Stomach (tissue), 9 donors: ENCODE results near the gene SORL1. TPM values are rescaled to one million over a fixed set of nuclear protein-coding genes. Genes with fewer than 3 reads are reported as not detected.
"Not testable (repeated sequence)": the region's sequence is repeated elsewhere in the genome, so short reads cannot be mapped to it uniquely, and the experiment has no call there.

ENCODE experiments used
- DNase-seq, 2 donors: peaks; one replicate each; pipeline versions ENCODE4 v3.0.0 to v3.0.0-alpha.2; 2013 to 2019
- H3K27ac ChIP-seq, 5 donors: fragments of 200-600 bp in 4 of 5; sonication (generic) in 4 of 5; one replicate each; pipeline ENCODE4 v1.5.1; 2013 to 2019; ENCODE audit warnings: mild to moderate bottlenecking in 1 of 5, moderate library complexity in 1 of 5
- H3K27me3 ChIP-seq, 3 donors: fragments of 200-600 bp; sonication (generic); one replicate each; pipeline ENCODE4 v1.5.1; 2017 to 2019; ENCODE audit warnings: mixed run types in 1 of 3
- H3K36me3 ChIP-seq, 4 donors: fragments of 200-600 bp; sonication (generic); 1 replicate in 3 of 4; 2 replicates in 1 of 4; pipeline ENCODE4 v1.5.1; 2016 to 2019
- H3K4me1 ChIP-seq, 4 donors: fragments of 200-600 bp; sonication (generic); one replicate each; pipeline ENCODE4 v1.5.1; 2016 to 2019
- H3K4me3 ChIP-seq, 4 donors: fragments of 200-600 bp; sonication (generic) in 3 of 4; one replicate each; pipeline ENCODE4 v1.5.1; 2016 to 2019; ENCODE audit warnings: mild to moderate bottlenecking in 1 of 4
- H3K9me3 ChIP-seq, 4 donors: fragments of 200-600 bp; sonication (generic); one replicate each; pipeline ENCODE4 v1.5.1; 2016 to 2019
- EP300 ChIP-seq: sonication (generic); formaldehyde crosslinking; IDR thresholded peaks from one replicate; pipeline ENCODE4 v1.6.1; 2017; ENCODE audit warnings: antibody characterized with exemption
- POLR2A ChIP-seq, 4 donors: fragments of 450-650 bp; IDR thresholded peaks; one replicate each; pipeline ENCODE4 v1.6.1; 2016; ENCODE audit warnings: antibody characterized with exemption in 4 of 4, control low read depth in 2 of 4, mild to moderate bottlenecking in 1 of 4, moderate library complexity in 1 of 4
- POLR2AphosphoS5 ChIP-seq, 3 donors: sonication (generic); formaldehyde crosslinking; IDR thresholded peaks; one replicate each; pipeline ENCODE4 v1.6.1; 2016; ENCODE audit warnings: antibody characterized with exemption in 3 of 3
- WGBS, 5 donors: extraction: QIAGEN DNeasy Blood & Tissue Kit in 3 of 5; methylation state at CpG; one replicate each; pipeline versions ENCODE4 v1.1.5 to v1.1.7; 2013 to 2018; 5-methylcytosine and 5-hydroxymethylcytosine counted together
- intact Hi-C: fragments of 100-400 bp; cut with DNase I; formaldehyde crosslinking; loops from one replicate; pipeline ENCODE4 v1.15.1; 2023; ENCODE audit warnings: low total_unique reads
- polyA plus RNA-seq, 3 donors: library from polyadenylated mRNA; stranded (reverse); fragments of 200-250 nt; gene quantifications; one replicate each; pipeline ENCODE4 v1.2.3, GENCODE V29; 2013
- total RNA-seq, 5 donors: library from RNA; depleted of rRNA; stranded (reverse); fragments of >200 nt; gene quantifications; one replicate each; pipeline versions ENCODE4 v1.1.0 to v1.2.3, GENCODE V29; 2014 to 2016
- TF ChIP-seq, protein P1 (sequence below), 7 experiments: fragments of 450-650 bp in 4 of 7; fragments of 200-600 bp in 3 of 7; sonication (generic) in 3 of 7; IDR thresholded peaks; one replicate each; pipeline ENCODE4 v1.5.1; 2016 to 2019; ENCODE audit warnings: antibody characterized with exemption in 7 of 7, control low read depth in 2 of 7, mild to moderate bottlenecking in 1 of 7
- donor health status: healthy with polysubstance abuse.
- donor health status: Bipolar disorder and iron deficiency.
- donor health status: healthy.

SORL1 gene
- total and polyA plus RNA-seq, 8 donors, result 0.76 to 161 (median 18.2) TPM

DNA sequence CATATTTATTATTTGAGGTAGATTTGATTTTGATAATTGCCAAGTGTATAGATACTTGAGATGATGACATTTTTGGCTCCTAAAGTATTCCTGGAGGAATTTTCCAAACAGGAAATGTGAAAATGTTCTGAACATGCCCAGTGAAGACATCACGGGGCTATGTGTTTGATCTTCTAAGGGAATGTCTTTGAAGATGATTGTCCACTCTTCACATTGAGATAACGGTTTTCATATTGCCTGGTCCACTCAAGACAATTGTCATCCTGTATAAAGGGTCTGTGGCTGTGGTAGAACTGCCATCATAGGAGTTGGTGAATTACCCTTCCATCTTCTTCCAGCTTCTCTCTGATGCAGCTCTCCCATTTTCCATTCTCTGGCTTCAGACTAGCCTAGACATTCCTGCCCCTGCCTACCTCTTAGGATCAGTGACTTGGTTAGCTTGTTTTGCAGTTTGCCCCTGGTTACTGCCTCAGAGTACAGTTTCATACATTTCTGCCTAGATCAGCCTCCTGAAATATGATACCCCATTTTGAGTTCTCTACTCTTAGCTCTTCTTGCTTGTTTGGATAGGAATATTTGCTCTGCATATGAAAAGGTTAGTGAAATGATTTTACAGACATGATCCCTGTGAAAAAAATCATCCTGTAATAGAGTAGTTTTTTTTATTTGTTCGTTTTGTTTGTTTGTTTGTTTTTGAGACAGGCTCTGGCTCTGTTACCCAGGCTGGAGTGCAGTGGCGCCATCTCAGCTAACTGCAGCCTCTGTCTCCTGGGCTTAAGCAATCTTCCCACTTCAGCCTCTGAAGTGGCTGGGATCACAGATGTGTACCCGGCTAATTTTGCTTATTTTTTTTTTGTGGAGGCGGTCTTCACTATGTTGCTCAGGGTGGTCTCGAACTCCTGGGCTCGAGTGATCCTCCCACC, 112.0 kb downstream of the SORL1 start:
- WGBS, 5 donors, result 82 to 89% (median 85%) methylated on average over 8 of the region's 8 CpGs
- Histone ChIP-seq H3K9me3 (no peaks in the 10 kb centered on the region), H3K36me3 (peaks cover 0 to 38% (median 34%) of the 10 kb centered on the region in 4 donors), H3K4me3 (no peak overlapping the region), H3K4me1 (no peaks in the 10 kb centered on the region), H3K27ac (no peak overlapping the region), H3K27me3 (no peaks in the 10 kb centered on the region)
- intact Hi-C loops, result no loop called here
- DNase-seq, result no peak
- TF ChIP-seq, protein P1, sequence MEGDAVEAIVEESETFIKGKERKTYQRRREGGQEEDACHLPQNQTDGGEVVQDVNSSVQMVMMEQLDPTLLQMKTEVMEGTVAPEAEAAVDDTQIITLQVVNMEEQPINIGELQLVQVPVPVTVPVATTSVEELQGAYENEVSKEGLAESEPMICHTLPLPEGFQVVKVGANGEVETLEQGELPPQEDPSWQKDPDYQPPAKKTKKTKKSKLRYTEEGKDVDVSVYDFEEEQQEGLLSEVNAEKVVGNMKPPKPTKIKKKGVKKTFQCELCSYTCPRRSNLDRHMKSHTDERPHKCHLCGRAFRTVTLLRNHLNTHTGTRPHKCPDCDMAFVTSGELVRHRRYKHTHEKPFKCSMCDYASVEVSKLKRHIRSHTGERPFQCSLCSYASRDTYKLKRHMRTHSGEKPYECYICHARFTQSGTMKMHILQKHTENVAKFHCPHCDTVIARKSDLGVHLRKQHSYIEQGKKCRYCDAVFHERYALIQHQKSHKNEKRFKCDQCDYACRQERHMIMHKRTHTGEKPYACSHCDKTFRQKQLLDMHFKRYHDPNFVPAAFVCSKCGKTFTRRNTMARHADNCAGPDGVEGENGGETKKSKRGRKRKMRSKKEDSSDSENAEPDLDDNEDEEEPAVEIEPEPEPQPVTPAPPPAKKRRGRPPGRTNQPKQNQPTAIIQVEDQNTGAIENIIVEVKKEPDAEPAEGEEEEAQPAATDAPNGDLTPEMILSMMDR (IDR thresholded peaks at IDR 0.05), result no peak
- TF ChIP-seq EP300 (no peak), POLR2AphosphoS5 (IDR thresholded peaks at IDR 0.05) (no peak), POLR2A (IDR thresholded peaks at IDR 0.05) (no peak)

DNA sequence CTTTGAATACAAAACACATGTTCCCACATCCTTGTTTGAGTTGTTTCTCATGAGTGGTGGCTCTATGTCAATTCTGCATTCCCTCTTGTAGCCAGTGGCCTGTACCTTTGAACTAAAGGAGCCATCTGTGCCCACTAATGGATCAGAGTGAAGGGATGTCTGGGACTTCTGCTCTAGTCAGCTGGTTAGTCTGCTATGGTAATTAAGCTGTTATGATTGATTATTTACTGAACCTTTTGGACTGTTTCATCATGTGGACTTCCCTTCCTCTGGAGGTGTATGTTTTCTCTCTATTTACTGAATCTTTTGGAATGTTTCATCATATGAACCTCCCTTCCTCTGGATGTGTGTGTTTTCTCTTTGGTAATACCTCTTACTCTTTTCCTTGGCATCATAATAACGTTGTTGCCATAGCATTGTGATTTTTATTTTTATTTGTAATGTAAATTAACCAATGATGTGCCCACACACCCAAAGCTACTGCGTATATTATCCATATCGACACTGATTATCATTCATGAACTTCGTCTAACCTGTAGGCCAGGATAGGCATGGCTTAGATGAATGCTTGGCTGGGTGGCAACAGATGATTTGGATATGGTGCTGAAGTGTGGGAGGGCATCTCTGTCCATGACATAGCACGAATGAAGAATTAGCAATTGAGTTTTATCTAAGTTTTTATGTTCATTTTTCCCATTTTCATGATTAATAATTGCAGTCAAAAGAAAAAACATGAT, 113.0 kb downstream of the SORL1 start:
- DNase-seq, result no peak
- WGBS, 5 donors, result 85 to 98% (median 93%) methylated on average over 5 of the region's 5 CpGs
- intact Hi-C loops, result no loop called here
- peaks cover 0 to 28% (median 26%) of the 10 kb centered on the region in 4 donors for H3K36me3 ChIP-seq
- no peak overlapping the region for H3K27ac ChIP-seq
- no peaks in the 10 kb centered on the region for H3K4me1 ChIP-seq
- H3K9me3 ChIP-seq, result no peaks in the 10 kb centered on the region
- H3K27me3 ChIP-seq, result no peaks in the 10 kb centered on the region
- TF ChIP-seq EP300, result no peak
- TF ChIP-seq POLR2A (IDR thresholded peaks at IDR 0.05), result no peak
- TF ChIP-seq, protein P1 (IDR thresholded peaks at IDR 0.05), result no peak
- TF ChIP-seq POLR2AphosphoS5 (IDR thresholded peaks at IDR 0.05), result no peak
- H3K4me3 ChIP-seq, result no peak overlapping the region

DNA sequence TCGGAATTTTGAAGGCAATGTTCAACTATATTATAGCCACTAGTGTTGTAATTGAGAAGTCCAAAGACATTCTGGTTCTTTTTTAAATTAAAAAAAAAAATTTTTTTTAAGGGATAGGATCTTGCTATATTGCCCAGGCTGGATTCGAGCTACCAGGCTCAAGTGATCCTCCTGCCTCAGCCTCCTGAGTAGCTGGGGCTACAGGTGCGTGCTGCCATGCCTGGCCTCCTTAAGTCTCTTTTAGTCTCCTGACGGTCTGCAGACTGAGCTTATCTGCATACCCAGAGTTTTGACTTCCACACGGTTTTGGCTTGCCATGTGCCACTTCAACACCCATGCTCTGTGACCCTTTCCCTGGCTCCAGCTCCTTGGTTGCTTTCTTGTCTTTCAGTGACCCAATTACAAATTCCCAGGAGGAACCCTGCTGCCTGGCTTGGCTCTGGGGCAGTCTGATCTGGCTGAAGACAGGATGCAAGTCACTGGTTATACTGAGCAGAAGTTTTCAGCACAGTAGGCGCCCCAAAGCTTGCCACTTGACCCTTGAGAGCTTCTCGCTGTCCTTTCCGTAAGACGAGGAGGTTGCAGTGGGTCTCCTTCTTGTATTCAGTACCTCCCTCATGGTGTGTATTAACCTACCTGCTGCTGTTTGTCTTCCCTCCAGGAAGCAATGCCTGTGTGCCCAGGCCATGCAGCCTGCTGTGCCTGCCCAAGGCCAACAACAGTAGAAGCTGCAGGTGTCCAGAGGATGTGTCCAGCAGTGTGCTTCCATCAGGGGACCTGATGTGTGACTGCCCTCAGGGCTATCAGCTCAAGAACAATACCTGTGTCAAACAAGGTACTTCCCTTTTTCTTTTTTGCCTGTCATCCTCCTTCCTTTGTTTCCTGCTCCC, 114.4 kb downstream of the SORL1 start:
- Histone ChIP-seq H3K36me3 (peaks cover 0 to 29% (median 16%) of the 10 kb centered on the region in 4 donors), H3K27ac (no peak overlapping the region), H3K9me3 (no peaks in the 10 kb centered on the region), H3K4me3 (no peak overlapping the region), H3K4me1 (no peaks in the 10 kb centered on the region), H3K27me3 (no peaks in the 10 kb centered on the region)
- WGBS, 5 donors, result 91 to 97% (median 95%) methylated on average over 9 of the region's 9 CpGs
- TF ChIP-seq, protein P1 (IDR thresholded peaks at IDR 0.05), result no peak
- no peak for TF ChIP-seq POLR2AphosphoS5 (IDR thresholded peaks at IDR 0.05)
- TF ChIP-seq POLR2A (IDR thresholded peaks at IDR 0.05), result no peak
- no peak for TF ChIP-seq EP300
- intact Hi-C loops, result no loop called here
- no peak for DNase-seq

DNA sequence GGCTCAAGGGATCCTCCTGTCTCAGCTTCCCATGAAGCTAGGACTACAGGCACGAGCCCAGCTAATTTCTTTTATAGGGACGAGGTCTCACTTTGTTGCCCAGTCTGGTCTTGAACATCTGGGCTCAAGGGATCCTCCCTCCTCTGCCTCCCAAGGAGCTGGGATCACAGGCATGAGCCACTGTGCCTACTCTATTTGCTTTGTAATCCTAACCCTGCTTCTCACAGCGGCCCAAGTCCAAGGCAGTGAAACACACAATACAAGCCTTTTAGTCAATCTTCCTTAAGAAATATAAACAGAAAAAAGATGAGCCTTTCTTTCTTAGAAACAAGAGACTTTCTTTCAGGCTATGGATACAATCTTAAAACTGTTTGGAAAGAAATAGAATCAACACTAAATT, 115.9 kb downstream of the SORL1 start:
- Histone ChIP-seq H3K36me3 (peaks cover 0 to 33% (median 24%) of the 10 kb centered on the region in 4 donors), H3K4me1 (no peaks in the 10 kb centered on the region), H3K27ac (no peak overlapping the region), H3K9me3 (no peaks in the 10 kb centered on the region), H3K27me3 (no peaks in the 10 kb centered on the region), H3K4me3 (no peak overlapping the region)
- DNase-seq, result no peak
- TF ChIP-seq EP300 (no peak), POLR2A (IDR thresholded peaks at IDR 0.05) (no peak), POLR2AphosphoS5 (IDR thresholded peaks at IDR 0.05) (no peak)
- TF ChIP-seq, protein P1 (IDR thresholded peaks at IDR 0.05), result no peak
- 61 to 80% (median 69%) methylated on average over 3 of the region's 3 CpGs for WGBS, 5 donors
- intact Hi-C loops, result no loop called here

DNA sequence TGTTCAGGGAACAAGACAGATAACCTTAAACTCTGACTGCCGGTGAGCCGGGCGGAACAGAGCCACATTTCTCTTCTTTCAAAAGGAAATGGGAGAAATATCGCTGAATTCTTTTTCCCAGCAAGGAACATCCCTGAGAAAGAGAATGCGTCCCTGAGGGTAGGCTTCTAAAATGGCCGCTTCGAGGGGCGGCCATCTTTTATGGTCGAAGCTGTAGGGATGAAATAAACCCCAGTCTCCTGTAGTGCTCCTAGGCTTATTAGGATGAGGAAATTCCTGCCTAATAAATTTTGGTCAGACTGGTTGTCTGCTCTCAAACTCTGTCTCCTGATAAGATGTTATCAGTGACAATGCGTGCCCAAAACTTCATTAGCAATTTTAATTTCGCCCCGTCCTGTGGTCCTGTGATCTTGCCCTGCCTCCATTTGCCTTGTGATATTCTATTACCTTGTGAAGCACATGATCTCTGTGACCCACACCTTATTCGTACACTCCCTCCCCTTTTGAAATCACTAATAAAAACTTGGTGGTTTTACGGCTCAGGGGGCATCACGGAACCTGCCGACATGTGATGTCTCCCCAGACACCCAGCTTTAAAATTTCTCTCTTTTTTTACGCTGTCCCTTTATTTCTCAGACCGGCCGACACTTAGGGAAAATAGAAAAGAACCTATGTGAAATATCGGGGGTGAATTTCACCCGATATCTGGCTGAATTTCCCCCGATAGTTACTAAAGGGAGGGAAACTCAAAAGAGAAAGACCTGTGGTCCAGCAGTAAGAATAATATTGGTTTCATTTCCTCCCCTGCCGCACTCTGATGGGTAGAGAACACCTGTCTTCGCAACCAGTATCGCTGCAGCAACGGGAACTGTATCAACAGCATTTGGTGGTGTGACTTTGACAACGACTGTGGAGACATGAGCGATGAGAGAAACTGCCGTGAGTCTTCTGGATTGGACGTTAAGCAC, 117.5 kb downstream of the SORL1 start:
- H3K4me3 ChIP-seq, H3K27ac ChIP-seq, DNase-seq, intact Hi-C loops, H3K9me3 ChIP-seq, H3K4me1 ChIP-seq, H3K27me3 ChIP-seq: not testable (repeated sequence)
- peaks cover 0 to 41% (median 33%) of the 10 kb centered on the region in 4 donors for H3K36me3 ChIP-seq
- 89 to 95% (median 94%) methylated on average over 30 of the region's 30 CpGs for WGBS, 5 donors
